Thymus (tissue), 11 donors: Measurements from ENCODE around the gene FMN2. TPM values are rescaled to one million over a fixed set of nuclear protein-coding genes. Genes with fewer than 3 reads are reported as not detected.
"Not testable (repeated sequence)": the region's sequence is repeated elsewhere in the genome, so short reads cannot be mapped to it uniquely, and the experiment has no call there.

ENCODE experiments used
- DNase-seq, 9 donors: peaks; one replicate each; pipeline ENCODE4 v3.0.0-alpha.2; 2013; ENCODE audit warnings: low spot score in 9 of 9, low read depth in 6 of 9, missing footprints in 1 of 9
- H3K27ac ChIP-seq, 2 donors: one replicate each; pipeline ENCODE4 v1.5.1; 2013; ENCODE audit warnings: control low read depth in 1 of 2, low read depth in 1 of 2, low read length in 1 of 2, mild to moderate bottlenecking in 1 of 2, moderate library complexity in 1 of 2
- H3K27me3 ChIP-seq, 2 donors: one replicate each; pipeline ENCODE4 v1.5.1; 2013; ENCODE audit warnings: low read length in 1 of 2; ENCODE audit not compliant: control insufficient read depth in 2 of 2, insufficient read depth in 1 of 2
- H3K36me3 ChIP-seq, 2 donors: one replicate each; pipeline ENCODE4 v1.5.1; 2013; ENCODE audit warnings: low read length in 1 of 2, mild to moderate bottlenecking in 1 of 2, moderate library complexity in 1 of 2; ENCODE audit not compliant: control insufficient read depth in 2 of 2, insufficient read depth in 2 of 2
- H3K4me1 ChIP-seq, 2 donors: one replicate each; pipeline ENCODE4 v1.5.1; 2013; ENCODE audit warnings: low read length in 2 of 2; ENCODE audit not compliant: control insufficient read depth in 2 of 2, insufficient read depth in 2 of 2
- H3K4me3 ChIP-seq, 2 donors: one replicate each; pipeline ENCODE4 v1.5.1; 2013; ENCODE audit warnings: low read length in 2 of 2, control low read depth in 1 of 2, mild to moderate bottlenecking in 1 of 2
- H3K9me3 ChIP-seq, 2 donors: one replicate each; pipeline ENCODE4 v1.5.1; 2013; ENCODE audit warnings: low read length in 1 of 2, mild to moderate bottlenecking in 1 of 2; ENCODE audit not compliant: control insufficient read depth in 2 of 2, insufficient read depth in 1 of 2
- WGBS: extraction: QIAGEN DNeasy Blood & Tissue Kit; methylation state at CpG from one replicate; pipeline ENCODE4 v1.1.7; 2013; 5-methylcytosine and 5-hydroxymethylcytosine counted together
- polyA plus RNA-seq: library from polyadenylated mRNA; stranded (reverse); fragments of 200-250 nt; gene quantifications from one replicate; pipeline ENCODE4 v1.2.3, GENCODE V29; 2013
- total RNA-seq: library from RNA; stranded (reverse); fragments of 120-200 nt; gene quantifications from one replicate; pipeline ENCODE4 v1.2.4, GENCODE V29; 2013
- donor health status: healthy.

The FMN2 gene
- total and polyA plus RNA-seq, 2 donors: 0.14 to 0.24 TPM

DNA sequence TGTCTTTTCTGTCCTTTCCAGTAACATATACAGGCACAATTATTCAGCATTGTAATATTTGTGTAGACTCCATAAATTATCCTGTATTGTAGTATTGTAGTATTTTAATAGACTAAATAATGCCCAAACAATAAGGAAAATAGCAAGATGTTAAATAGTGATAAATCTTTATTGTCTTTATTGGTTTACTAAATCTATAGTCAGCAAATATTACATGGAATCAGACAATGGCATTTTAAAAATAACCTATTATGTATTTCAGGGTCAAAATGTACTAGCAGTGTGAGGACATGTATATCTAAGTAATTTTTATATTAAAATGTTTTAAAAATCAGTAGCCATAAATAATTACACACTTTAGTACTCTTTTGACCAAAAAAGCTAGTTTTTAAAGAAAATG is 317.9 kb downstream of the FMN2 start:
- no peaks in the 10 kb centered on the region for H3K36me3 ChIP-seq
- H3K4me3 ChIP-seq: no peak overlapping the region
- H3K27me3 ChIP-seq: no peaks in the 10 kb centered on the region
- no peak for DNase-seq
- H3K27ac ChIP-seq: no peak overlapping the region
- no peaks in the 10 kb centered on the region for H3K9me3 ChIP-seq
- H3K4me1 ChIP-seq: no peaks in the 10 kb centered on the region

DNA sequence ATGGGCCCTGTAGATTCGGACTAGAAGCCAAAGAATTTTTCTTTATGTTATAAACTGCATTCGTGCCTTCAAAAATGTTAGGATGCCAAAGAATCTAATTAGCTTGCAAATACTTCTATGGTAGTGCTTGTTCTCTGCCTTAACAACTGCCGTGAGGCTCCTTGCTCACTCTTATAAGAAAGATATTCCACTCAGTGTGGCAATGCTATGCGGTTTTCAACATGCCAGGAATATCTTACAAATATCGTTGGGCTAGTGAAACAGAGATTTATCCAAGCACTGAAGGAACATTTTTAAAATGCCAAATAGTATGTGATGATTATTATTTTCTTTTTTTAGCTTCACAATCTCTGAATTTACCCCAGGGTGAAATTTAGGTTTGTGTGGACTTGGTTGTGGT is 322.0 kb downstream of the FMN2 start:
- DNase-seq: no peak
- H3K36me3 ChIP-seq: no peaks in the 10 kb centered on the region
- no peaks in the 10 kb centered on the region for H3K4me1 ChIP-seq
- H3K9me3 ChIP-seq: no peaks in the 10 kb centered on the region
- H3K4me3 ChIP-seq: no peak overlapping the region
- 97% methylated on average over 5 of the region's 5 CpGs for WGBS
- no peak overlapping the region for H3K27ac ChIP-seq
- no peaks in the 10 kb centered on the region for H3K27me3 ChIP-seq

DNA sequence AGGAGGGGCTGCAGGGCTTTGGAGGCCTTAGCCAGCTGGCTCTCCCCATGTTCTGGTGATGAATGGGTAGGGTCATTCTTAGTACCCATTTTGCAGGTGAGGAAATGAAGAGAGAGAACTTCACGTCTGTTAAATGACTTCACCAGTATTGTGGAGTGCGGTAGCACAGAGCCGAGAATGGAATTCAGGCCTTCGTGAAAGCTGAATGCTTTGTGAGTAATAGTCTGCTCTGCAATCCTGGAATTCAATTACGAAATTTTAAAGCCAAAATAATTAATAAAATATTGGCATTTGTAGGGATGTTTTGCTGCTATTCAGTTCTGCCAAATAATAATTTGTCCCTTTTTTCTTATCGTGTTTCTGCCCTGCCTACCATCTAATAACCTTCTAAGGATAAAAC is 322.6 kb downstream of the FMN2 start:
- no peak overlapping the region for H3K4me3 ChIP-seq
- 95% methylated on average over 6 of the region's 6 CpGs for WGBS
- no peaks in the 10 kb centered on the region for H3K27me3 ChIP-seq
- no peaks in the 10 kb centered on the region for H3K36me3 ChIP-seq
- no peak for DNase-seq
- no peaks in the 10 kb centered on the region for H3K9me3 ChIP-seq
- no peaks in the 10 kb centered on the region for H3K4me1 ChIP-seq
- no peak overlapping the region for H3K27ac ChIP-seq

DNA sequence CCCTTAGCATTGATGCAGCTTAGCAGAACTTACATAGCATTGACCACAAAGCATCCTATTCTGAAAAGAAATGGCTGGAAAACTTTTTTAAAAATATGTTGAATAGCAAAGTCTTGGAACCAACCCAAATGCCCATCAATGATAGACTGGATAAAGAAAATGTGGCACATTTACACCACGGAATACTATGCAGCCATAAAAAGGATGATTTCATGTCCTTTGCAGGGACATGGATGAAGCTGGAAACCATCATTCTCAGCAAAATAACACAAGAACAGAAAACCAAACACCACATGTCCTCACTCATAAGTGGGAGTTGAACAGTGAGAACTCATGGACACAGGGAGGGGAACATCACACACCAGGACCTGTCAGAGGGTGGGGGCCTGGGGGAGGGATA is 323.3 kb downstream of the FMN2 start:
- not testable (repeated sequence) for DNase-seq, H3K27ac ChIP-seq, H3K4me3 ChIP-seq, H3K4me1 ChIP-seq, H3K36me3 ChIP-seq, H3K27me3 ChIP-seq, H3K9me3 ChIP-seq
- WGBS: 93% methylated on average over 1 of the region's 1 CpG

DNA sequence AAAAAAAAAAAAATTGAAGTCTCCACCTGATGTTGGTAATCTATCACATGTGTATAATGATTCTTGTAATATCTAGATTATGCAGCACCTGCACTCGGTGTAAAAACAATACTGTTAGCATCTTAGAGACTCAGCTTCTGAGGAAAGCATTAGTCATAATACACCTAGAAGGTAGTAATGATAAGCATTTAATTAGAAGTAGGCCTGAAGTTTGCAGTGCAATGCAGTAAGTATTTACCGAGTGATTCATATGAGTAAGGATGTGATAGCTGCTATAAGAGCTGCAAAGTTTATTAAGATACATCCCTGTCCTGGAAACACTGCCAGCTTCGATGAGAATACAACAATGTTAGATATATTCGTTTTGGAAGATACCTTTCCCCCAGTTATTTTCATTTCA is 323.8 kb downstream of the FMN2 start:
- no peaks in the 10 kb centered on the region for H3K9me3 ChIP-seq
- no peaks in the 10 kb centered on the region for H3K27me3 ChIP-seq
- H3K4me1 ChIP-seq: no peaks in the 10 kb centered on the region
- H3K27ac ChIP-seq: no peak overlapping the region
- no peaks in the 10 kb centered on the region for H3K36me3 ChIP-seq
- 65% methylated on average over 4 of the region's 4 CpGs for WGBS
- no peak for DNase-seq
- no peak overlapping the region for H3K4me3 ChIP-seq

DNA sequence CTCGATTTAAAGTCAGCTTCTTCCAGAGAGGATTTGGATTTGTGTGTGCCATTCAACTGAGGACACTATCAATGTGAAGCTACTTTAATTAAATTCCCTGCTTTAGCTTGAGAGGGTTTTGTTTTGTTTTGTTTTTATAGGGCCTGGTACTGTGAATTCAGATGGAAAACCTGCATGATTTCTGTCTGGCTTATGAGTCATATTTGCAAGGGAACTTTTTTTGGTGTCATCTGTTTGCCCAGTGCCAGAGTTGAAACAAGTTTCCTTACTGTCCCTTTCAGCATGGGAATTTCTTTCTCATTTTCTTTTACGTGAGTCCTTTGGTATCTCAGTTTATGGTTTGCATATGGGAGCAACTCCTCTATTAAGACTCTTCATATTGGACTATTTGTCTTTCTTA is 325.6 kb downstream of the FMN2 start:
- H3K27me3 ChIP-seq: no peaks in the 10 kb centered on the region
- H3K4me1 ChIP-seq: no peaks in the 10 kb centered on the region
- 70% methylated on average over 2 of the region's 2 CpGs for WGBS
- no peak overlapping the region for H3K4me3 ChIP-seq
- no peak for DNase-seq
- no peaks in the 10 kb centered on the region for H3K36me3 ChIP-seq
- H3K9me3 ChIP-seq: no peaks in the 10 kb centered on the region
- no peak overlapping the region for H3K27ac ChIP-seq

DNA sequence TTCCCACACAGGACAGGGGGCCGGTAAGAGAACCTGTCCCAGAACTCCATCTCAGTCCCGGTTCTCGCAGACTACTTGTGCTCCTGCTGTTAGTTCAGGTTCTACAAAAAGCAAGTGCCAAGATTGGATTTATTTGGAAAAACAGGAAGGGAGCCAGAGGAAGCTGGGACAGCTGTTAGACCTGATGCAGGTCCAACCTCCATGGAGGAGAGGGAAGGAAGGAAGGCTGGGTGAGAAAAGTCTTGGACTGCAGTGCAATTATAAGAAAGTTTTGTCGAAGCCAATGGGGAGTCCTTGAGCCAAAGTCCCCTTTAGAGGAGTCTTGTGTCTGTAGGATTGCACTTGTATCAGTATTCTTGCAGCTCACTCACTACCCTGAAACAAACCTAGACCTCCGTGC is 329.1 kb downstream of the FMN2 start:
- H3K4me1 ChIP-seq: no peaks in the 10 kb centered on the region
- DNase-seq: no peak
- H3K4me3 ChIP-seq: no peak overlapping the region
- H3K27me3 ChIP-seq: no peaks in the 10 kb centered on the region
- no peak overlapping the region for H3K27ac ChIP-seq
- WGBS: 70% methylated on average over 5 of the region's 5 CpGs
- H3K9me3 ChIP-seq: no peaks in the 10 kb centered on the region
- no peaks in the 10 kb centered on the region for H3K36me3 ChIP-seq

DNA sequence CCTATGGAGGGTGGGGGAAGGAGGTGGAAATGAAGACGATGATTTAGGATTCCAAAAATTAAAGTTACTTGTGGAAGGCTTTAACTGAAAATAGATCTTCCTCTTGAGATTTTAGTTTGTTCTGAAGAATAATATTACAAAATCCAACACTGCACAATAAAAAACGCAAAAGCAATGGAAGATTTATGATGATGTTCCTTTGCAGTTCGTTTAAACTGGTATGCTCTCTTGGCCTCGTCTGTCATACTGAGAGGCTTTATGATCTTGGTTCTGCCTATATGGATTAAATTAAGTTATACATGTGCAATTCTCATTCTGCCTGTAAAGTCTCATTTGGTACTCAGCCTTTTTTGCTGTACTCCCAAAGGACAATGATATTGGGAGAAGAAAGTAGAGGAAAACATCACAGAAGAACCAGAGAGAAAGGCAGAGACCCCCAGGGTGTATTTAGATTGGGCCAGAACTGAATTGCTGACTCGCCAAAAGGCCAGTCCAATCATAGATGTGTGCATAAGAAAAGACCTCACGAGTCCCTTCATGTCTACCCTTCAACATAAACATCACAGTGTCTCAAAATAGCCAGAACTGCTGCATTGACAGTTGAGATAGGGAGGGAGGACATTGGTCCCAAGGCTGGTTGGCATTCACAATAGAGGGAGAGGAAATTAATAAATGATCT is 331.7 kb downstream of the FMN2 start:
- Histone ChIP-seq H3K36me3 (no peaks in the 10 kb centered on the region), H3K4me3 (no peak overlapping the region), H3K9me3 (no peaks in the 10 kb centered on the region), H3K27ac (no peak overlapping the region), H3K27me3 (no peaks in the 10 kb centered on the region), H3K4me1 (no peaks in the 10 kb centered on the region)
- 69% methylated on average over 6 of the region's 6 CpGs for WGBS
- DNase-seq: no peak

DNA sequence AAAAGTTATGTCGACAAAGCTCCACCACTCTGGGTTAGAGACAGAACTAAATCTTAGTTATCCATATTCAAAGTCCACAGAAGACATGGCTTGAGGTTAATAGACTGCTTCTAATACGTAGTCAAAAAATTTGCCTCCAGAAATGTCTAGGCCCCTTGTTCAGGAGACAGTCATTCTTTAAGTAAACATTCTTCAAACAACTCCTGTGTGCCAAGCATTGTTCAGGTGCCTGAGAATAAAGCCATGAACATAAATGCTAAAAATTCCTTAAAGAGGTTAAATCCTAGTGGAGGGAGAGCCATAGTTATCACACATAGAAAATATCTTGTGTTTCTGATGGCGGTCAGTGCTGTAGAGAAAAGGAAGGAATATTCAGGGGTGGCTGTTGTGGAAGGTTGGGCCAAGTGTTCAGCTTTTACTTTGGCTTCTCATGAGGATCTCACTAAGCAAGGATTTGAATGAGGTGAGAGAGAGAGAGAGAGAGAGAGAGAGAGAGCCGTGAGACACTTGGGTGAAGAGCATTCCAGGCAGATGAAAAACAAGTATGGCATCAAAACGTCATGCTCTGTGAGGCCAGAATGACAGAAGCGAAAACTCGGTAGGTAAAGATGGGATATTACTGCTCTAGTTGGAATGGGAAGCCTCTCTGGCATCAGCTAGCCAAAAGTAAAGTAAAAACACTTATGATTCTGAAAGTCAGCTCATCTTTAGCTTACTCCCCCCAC is 333.2 kb downstream of the FMN2 start:
- 69% methylated on average over 7 of the region's 7 CpGs for WGBS
- no peaks in the 10 kb centered on the region for H3K4me1 ChIP-seq
- H3K36me3 ChIP-seq: no peaks in the 10 kb centered on the region
- no peak overlapping the region for H3K27ac ChIP-seq
- H3K27me3 ChIP-seq: no peaks in the 10 kb centered on the region
- H3K9me3 ChIP-seq: no peaks in the 10 kb centered on the region
- DNase-seq: no peak
- no peak overlapping the region for H3K4me3 ChIP-seq
